CD14-positive monocyte (primary cell): ENCODE data around the gene PIP4K2C. TPM values are rescaled to one million over a fixed set of nuclear protein-coding genes. Genes with fewer than 3 reads are reported as not detected.

Source experiments
- DNase-seq, 3 donors: peaks; one replicate each; pipeline ENCODE4 v3.0.0-alpha.2; 2011 to 2022
- H2AFZ ChIP-seq: 2 replicates; pipeline ENCODE4 v1.6.0; 2012; ENCODE audit warnings: mild to moderate bottlenecking, low read depth, low read length, inconsistent platforms; ENCODE audit not compliant: insufficient read depth, poor library complexity, severe bottlenecking
- H3K27ac ChIP-seq, 2 donors: 1 replicate in 1 of 2; 2 replicates in 1 of 2; pipeline ENCODE4 v1.5.1; 2012 to 2013; ENCODE audit warnings: low read length in 2 of 2, control low read depth in 1 of 2, inconsistent platforms in 1 of 2, low read depth in 1 of 2, mild to moderate bottlenecking in 1 of 2
- H3K27me3 ChIP-seq, 2 donors: one replicate each; pipeline versions ENCODE4 v1.6.0 to v1.6.1; 2011 to 2013; ENCODE audit warnings: low read length in 2 of 2; ENCODE audit not compliant: control insufficient read depth in 2 of 2, insufficient read depth in 2 of 2
- H3K36me3 ChIP-seq, 2 donors: replicated peaks in 1 of 2; 1 replicate in 1 of 2; 2 replicates in 1 of 2; pipeline versions ENCODE4 v1.5.1 to v1.6.1; 2012 to 2013; ENCODE audit warnings: low read length in 2 of 2, control low read depth in 1 of 2, inconsistent platforms in 1 of 2, mild to moderate bottlenecking in 1 of 2; ENCODE audit not compliant: insufficient read depth in 2 of 2, control insufficient read depth in 1 of 2
- H3K4me1 ChIP-seq, 2 donors: 1 replicate in 1 of 2; 2 replicates in 1 of 2; pipeline versions ENCODE4 v1.5.1 to v1.6.1; 2012 to 2013; ENCODE audit warnings: low read length in 2 of 2, control low read depth in 1 of 2, inconsistent platforms in 1 of 2, mild to moderate bottlenecking in 1 of 2, moderate library complexity in 1 of 2; ENCODE audit not compliant: insufficient read depth in 2 of 2, control insufficient read depth in 1 of 2
- H3K4me2 ChIP-seq: replicated peaks from 2 replicates; pipeline ENCODE3; 2012; ENCODE audit warnings: low read length, moderate library complexity, mild to moderate bottlenecking; ENCODE audit not compliant: poor library complexity, severe bottlenecking; ENCODE audit errors: extremely low read depth
- H3K4me3 ChIP-seq, 3 experiments: fragments of 200-600 bp in 1 of 3; sonication (generic) in 1 of 3; replicated peaks in 1 of 3; 1 replicate in 2 of 3; 2 replicates in 1 of 3; pipeline ENCODE4 v1.5.1; 2011 to 2013; ENCODE audit warnings: low read length in 3 of 3, mild to moderate bottlenecking in 3 of 3, control low read depth in 2 of 3, low read depth in 2 of 3, inconsistent platforms in 1 of 3, moderate library complexity in 1 of 3
- H3K79me2 ChIP-seq: 2 replicates; pipeline ENCODE4 v1.6.0; 2012; ENCODE audit warnings: mild to moderate bottlenecking, control low read depth, inconsistent platforms, low read length, moderate library complexity; ENCODE audit not compliant: insufficient read depth
- H3K9ac ChIP-seq: 2 replicates; pipeline ENCODE4 v1.6.0; 2017; ENCODE audit warnings: low read length, mild to moderate bottlenecking; ENCODE audit not compliant: insufficient read depth, poor library complexity, severe bottlenecking
- H3K9me3 ChIP-seq, 2 donors: replicated peaks in 1 of 2; 1 replicate in 1 of 2; 2 replicates in 1 of 2; pipeline versions ENCODE4 v1.5.1 to v1.6.1; 2012 to 2013; ENCODE audit warnings: low read length in 2 of 2, control low read depth in 1 of 2; ENCODE audit not compliant: control insufficient read depth in 1 of 2, insufficient read depth in 1 of 2
- H4K20me1 ChIP-seq: 2 replicates; pipeline ENCODE4 v1.6.0; 2012; ENCODE audit warnings: mild to moderate bottlenecking, low read length, control low read depth, moderate library complexity; ENCODE audit not compliant: insufficient read depth
- H3K27ac Mint-ChIP-seq, 7 donors: one replicate each; pipeline ENCODE4 v1.8.0; 2020; ENCODE audit warnings: mild to moderate bottlenecking in 7 of 7, mixed read lengths in 7 of 7, moderate library complexity in 6 of 7, inconsistent platforms in 2 of 7
- H3K27me3 Mint-ChIP-seq, 3 donors: one replicate each; pipeline ENCODE4 v1.8.0; 2021 to 2022; ENCODE audit warnings: low read depth in 3 of 3, mild to moderate bottlenecking in 3 of 3, mixed read lengths in 3 of 3, moderate library complexity in 3 of 3, inconsistent platforms in 1 of 3
- H3K36me3 Mint-ChIP-seq, 2 donors: one replicate each; pipeline ENCODE4 v1.8.0; 2020; ENCODE audit warnings: mixed read lengths in 2 of 2, inconsistent platforms in 1 of 2, mild to moderate bottlenecking in 1 of 2
- H3K4me1 Mint-ChIP-seq: one replicate; pipeline ENCODE4 v1.8.0; 2020; ENCODE audit warnings: mild to moderate bottlenecking, mixed read lengths
- H3K4me3 Mint-ChIP-seq, 2 donors: one replicate each; pipeline ENCODE4 v1.8.0; 2020; ENCODE audit warnings: mild to moderate bottlenecking in 2 of 2, mixed read lengths in 2 of 2, moderate library complexity in 1 of 2
- H3K9me3 Mint-ChIP-seq, 7 donors: one replicate each; pipeline ENCODE4 v1.8.0; 2020 to 2022; ENCODE audit warnings: mixed read lengths in 7 of 7, mild to moderate bottlenecking in 6 of 7, moderate library complexity in 6 of 7, inconsistent platforms in 2 of 7
- CTCF ChIP-seq: fragments of 200-600 bp; IDR thresholded peaks from one replicate; pipeline ENCODE4 v1.8.0; 2022; ENCODE audit warnings: antibody characterized with exemption, mild to moderate bottlenecking
- WGBS: methylation state at CpG from one replicate; pipeline ENCODE4 v1.1.5; 2013; ENCODE audit warnings: missing lambda C conversion rate; ENCODE audit not compliant: insufficient coverage; 5-methylcytosine and 5-hydroxymethylcytosine counted together
- intact Hi-C, 2 donors: fragments of 100-400 bp; cut with micrococcal nuclease; formaldehyde crosslinking; loops; one replicate each; pipeline versions ENCODE4 v1.15.0 to v1.15.1; 2023
- polyA plus RNA-seq, 3 donors: library from polyadenylated mRNA; depleted of rRNA in 1 of 3; unstranded in 2 of 3; stranded (reverse) in 1 of 3; fragments of 300-500 nt in 2 of 3; fragments of >200 nt in 1 of 3; fragmentation: Illumina TruSeq in 2 of 3; gene quantifications; 1 replicate in 2 of 3; 2 replicates in 1 of 3; pipeline ENCODE4 v1.2.3, GENCODE V29; 2012 to 2021

The PIP4K2C gene
- polyA plus RNA-seq, 3 donors, result 12.3 to 18.6 (median 16.9) TPM

- peaks cover 24% of the 10 kb centered on the region for H3K4me1 Mint-ChIP-seq
- peaks cover 14 to 20% of the 10 kb centered on the region in 2 donors for H3K4me1 ChIP-seq
- peaks cover 22 to 57% of the 10 kb centered on the region in 2 donors for H3K27me3 ChIP-seq
- H3K36me3 ChIP-seq, result peaks cover 15 to 17% of the 10 kb centered on the region in 2 donors
- no peak overlapping the region for H3K4me2 ChIP-seq
- H3K27ac Mint-ChIP-seq, result no peak overlapping the region
- H3K9ac ChIP-seq, result no peak overlapping the region
- H3K4me3 Mint-ChIP-seq, result no peak overlapping the region
- H4K20me1 ChIP-seq, result no peaks in the 10 kb centered on the region
- H3K9me3 Mint-ChIP-seq, result peaks cover 0 to 22% (median 3%) of the 10 kb centered on the region in 7 donors
- peaks cover 0 to 2% of the 10 kb centered on the region in 2 donors for H3K9me3 ChIP-seq
- no peak overlapping the region for H2AFZ ChIP-seq
- peaks cover 54 to 60% (median 54%) of the 10 kb centered on the region in 3 donors for H3K27me3 Mint-ChIP-seq
- TF ChIP-seq CTCF, result no peak
- no peak for DNase-seq
- no peaks in the 10 kb centered on the region for H3K79me2 ChIP-seq
- intact Hi-C loops, result no loop called here
- H3K27ac ChIP-seq, result no peak overlapping the region
- peaks cover 22 to 24% of the 10 kb centered on the region in 2 donors for H3K36me3 Mint-ChIP-seq
- H3K4me3 ChIP-seq, result no peak overlapping the region
- 87% methylated on average over 3 of the region's 4 CpGs for WGBS
Measured at GRCh38 chr12:57605811-57606311, 14.9 kb downstream of the PIP4K2C start.

GRCh38 chr12:57606399-57606798, 15.4 kb downstream of the PIP4K2C start:
- Histone ChIP-seq H3K4me2 (no peak overlapping the region), H2AFZ (no peak overlapping the region), H3K9ac (no peak overlapping the region), H3K27ac (no peak overlapping the region), H3K79me2 (no peaks in the 10 kb centered on the region), H3K27me3 (peaks cover 24 to 62% of the 10 kb centered on the region in 2 donors), H3K4me3 (no peak overlapping the region), H3K4me1 (peaks cover 20 to 25% of the 10 kb centered on the region in 2 donors), H4K20me1 (no peaks in the 10 kb centered on the region), H3K9me3 (peaks cover 0 to 5% of the 10 kb centered on the region in 2 donors), H3K36me3 (peaks cover 9 to 11% of the 10 kb centered on the region in 2 donors)
- no CpG with 5 or more reads among the region's 2 CpGs for WGBS
- no peak for TF ChIP-seq CTCF
- H3K36me3 Mint-ChIP-seq, result peaks cover 17 to 19% of the 10 kb centered on the region in 2 donors
- DNase-seq, result no peak
- no peak overlapping the region for H3K27ac Mint-ChIP-seq
- H3K9me3 Mint-ChIP-seq, result peaks cover 0 to 24% (median 3%) of the 10 kb centered on the region in 7 donors
- intact Hi-C loops, result no loop called here
- H3K27me3 Mint-ChIP-seq, result peaks cover 56 to 66% (median 60%) of the 10 kb centered on the region in 3 donors
- peaks cover 26% of the 10 kb centered on the region for H3K4me1 Mint-ChIP-seq
- no peak overlapping the region for H3K4me3 Mint-ChIP-seq
